K562 (cell line): ENCODE results near the gene ARID3C. TPM values are rescaled to one million over a fixed set of nuclear protein-coding genes. Genes with fewer than 3 reads are reported as not detected.

Experiments used
- CHD1 ChIP-seq: fragments of 200-600 bp; sonication (generic); IDR thresholded peaks from one replicate; pipeline ENCODE4 v1.6.1; 2012; ENCODE audit warnings: mild to moderate bottlenecking, moderate library complexity, low read length, inconsistent platforms
- FOS ChIP-seq: IDR thresholded peaks from 3 replicates; pipeline ENCODE4 v1.6.1; 2011; ENCODE audit not compliant: insufficient read length; ENCODE audit errors: extremely low read depth
- MTA3 ChIP-seq: fragments of 450-650 bp; formaldehyde crosslinking; IDR thresholded peaks from 2 replicates; pipeline ENCODE4 v1.6.1; 2017; ENCODE audit warnings: mild to moderate bottlenecking, borderline replicate concordance
- OTX1 ChIP-seq: fragments of 450-650 bp; formaldehyde crosslinking; IDR thresholded peaks from 2 replicates; pipeline ENCODE4 v1.4.0; 2022; ENCODE audit warnings: mild to moderate bottlenecking
- SRSF7 ChIP-seq: fragments of 200-400 bp; formaldehyde crosslinking; optimal IDR thresholded peaks from 2 replicates; pipeline ENCODE3; 2017; ENCODE audit warnings: mild to moderate bottlenecking, low read depth, low read length
- ZNF134 ChIP-seq: fragments of 250-450 bp; sonication (Bioruptor Pico); conservative IDR thresholded peaks from 2 replicates; pipeline ENCODE4 v1.4.0; 2020
- ZNF354B ChIP-seq: fragments of 250-450 bp; sonication (Bioruptor Pico); IDR thresholded peaks from 2 replicates; pipeline ENCODE4 v1.4.0; 2020
- ZNF57 ChIP-seq: fragments of 450-650 bp; formaldehyde crosslinking; IDR thresholded peaks from 2 replicates; pipeline ENCODE4 v1.4.0; 2020; ENCODE audit warnings: mild to moderate bottlenecking, moderate library complexity
- polyA plus RNA-seq, 8 experiments: library from polyadenylated mRNA; depleted of rRNA in 4 of 8; stranded (reverse) in 5 of 8; unstranded in 3 of 8; fragments of >200 nt; fragmentation: Nextera tagmentation in 2 of 8; fragmentation: Illumina TruSeq in 1 of 8; extraction: Ambion mirVana in 2 of 8; extraction: Trizol in 1 of 8; gene quantifications; 2 replicates each; pipeline versions ENCODE4 v1.2.1 to v1.2.3, GENCODE V29; 2011 to 2014; ENCODE audit warnings: inconsistent platforms in 1 of 8, missing spikeins in 1 of 8
- total RNA-seq, 7 experiments: library from RNA; depleted of rRNA in 6 of 7; stranded (reverse); fragments of >200 nt in 6 of 7; fragmentation: Illumina TruSeq in 2 of 7; extraction: Trizol in 2 of 7; gene quantifications; 2 replicates each; pipeline versions ENCODE4 v1.2.1 to v1.2.3, GENCODE V29; 2011 to 2021; ENCODE audit warnings: low replicate concordance in 1 of 7
- TF ChIP-seq, protein P1 (sequence below), 3 experiments: IDR thresholded peaks in 2 of 3; conservative IDR thresholded peaks in 1 of 3; 2 replicates each; pipeline ENCODE4 v1.5.1; 2011 to 2012; ENCODE audit warnings: low read length in 3 of 3, mild to moderate bottlenecking in 3 of 3, control low read depth in 2 of 3, improper control_type of control experiment in 1 of 3, inconsistent platforms in 1 of 3, low read depth in 1 of 3, mixed read lengths in 1 of 3, moderate library complexity in 1 of 3; ENCODE audit not compliant: insufficient read depth in 2 of 3
- TF ChIP-seq, protein P2 (sequence below): fragments of 450-650 bp; formaldehyde crosslinking; IDR thresholded peaks from 2 replicates; pipeline ENCODE4 v1.4.0; 2022; ENCODE audit warnings: missing genetic modification characterization
- TF ChIP-seq, protein P3 (sequence below), 3 experiments: fragments of 200-800 bp in 1 of 3; fragments of 250-450 bp in 1 of 3; fragments of 450-650 bp in 1 of 3; sonication (Bioruptor Pico) in 1 of 3; sonication (Bioruptor generic) in 1 of 3; formaldehyde crosslinking in 1 of 3; IDR thresholded peaks; 2 replicates each; pipeline versions ENCODE4 v1.6.1 to v1.8.0; 2016 to 2022; ENCODE audit warnings: mild to moderate bottlenecking in 2 of 3, missing genetic modification characterization in 2 of 3, missing compliant biosample characterization in 1 of 3, moderate library complexity in 1 of 3
- TF ChIP-seq, protein P4 (sequence below), 2 experiments: fragments of 450-650 bp; formaldehyde crosslinking in 1 of 2; IDR thresholded peaks; 2 replicates each; pipeline versions ENCODE4 v1.4.0 to v1.6.1; 2014 to 2020; ENCODE audit warnings: mild to moderate bottlenecking in 2 of 2, borderline replicate concordance in 1 of 2, low read depth in 1 of 2

ARID3C gene
- total and polyA plus RNA-seq, 9 of the 15 experiments (the other 6 are each of a cell fraction or from before 2014, with no cell fraction given) = not detected

DNA sequence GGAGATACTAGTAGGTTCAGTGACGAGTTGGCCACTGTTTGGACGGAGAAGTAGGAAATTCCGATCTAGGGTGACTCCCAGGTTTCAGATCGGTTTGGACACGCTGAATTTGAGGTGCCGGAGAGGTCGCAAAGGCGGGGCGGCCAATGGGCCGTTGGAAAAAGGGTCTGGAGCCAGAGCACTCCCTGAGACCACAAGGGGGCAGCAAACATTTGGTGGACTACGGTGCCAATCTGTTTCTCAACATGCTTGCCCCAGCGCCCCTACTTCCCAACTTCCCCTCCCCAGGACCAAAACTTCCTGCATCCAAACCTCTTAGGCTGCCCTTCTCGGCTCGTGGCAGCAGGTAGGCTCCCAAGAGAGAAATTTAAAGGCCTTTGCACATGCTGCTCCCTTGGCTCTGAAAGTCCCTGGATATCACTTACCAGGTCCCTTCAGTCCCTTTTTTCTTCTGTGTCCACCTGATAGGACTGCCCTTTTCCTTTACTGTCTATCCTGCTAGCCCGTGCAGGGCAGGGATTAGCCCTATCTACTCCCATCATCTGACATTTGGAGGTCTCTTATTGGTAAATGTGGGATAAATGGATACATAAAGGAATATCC lies 16.0 kb downstream of the ARID3C start (continued):
- TF ChIP-seq, protein P1, sequence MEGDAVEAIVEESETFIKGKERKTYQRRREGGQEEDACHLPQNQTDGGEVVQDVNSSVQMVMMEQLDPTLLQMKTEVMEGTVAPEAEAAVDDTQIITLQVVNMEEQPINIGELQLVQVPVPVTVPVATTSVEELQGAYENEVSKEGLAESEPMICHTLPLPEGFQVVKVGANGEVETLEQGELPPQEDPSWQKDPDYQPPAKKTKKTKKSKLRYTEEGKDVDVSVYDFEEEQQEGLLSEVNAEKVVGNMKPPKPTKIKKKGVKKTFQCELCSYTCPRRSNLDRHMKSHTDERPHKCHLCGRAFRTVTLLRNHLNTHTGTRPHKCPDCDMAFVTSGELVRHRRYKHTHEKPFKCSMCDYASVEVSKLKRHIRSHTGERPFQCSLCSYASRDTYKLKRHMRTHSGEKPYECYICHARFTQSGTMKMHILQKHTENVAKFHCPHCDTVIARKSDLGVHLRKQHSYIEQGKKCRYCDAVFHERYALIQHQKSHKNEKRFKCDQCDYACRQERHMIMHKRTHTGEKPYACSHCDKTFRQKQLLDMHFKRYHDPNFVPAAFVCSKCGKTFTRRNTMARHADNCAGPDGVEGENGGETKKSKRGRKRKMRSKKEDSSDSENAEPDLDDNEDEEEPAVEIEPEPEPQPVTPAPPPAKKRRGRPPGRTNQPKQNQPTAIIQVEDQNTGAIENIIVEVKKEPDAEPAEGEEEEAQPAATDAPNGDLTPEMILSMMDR (IDR thresholded peaks at IDR 0.05 in 2 of 3, conservative IDR thresholded peaks at IDR 0.05 in 1 of 3; ENCODE audit: insufficient read depth in 2 of 3, low read depth in 1 of 3, low read length in 3 of 3) = peak; percentile 70 to 75 (median 75)
- TF ChIP-seq, protein P2, sequence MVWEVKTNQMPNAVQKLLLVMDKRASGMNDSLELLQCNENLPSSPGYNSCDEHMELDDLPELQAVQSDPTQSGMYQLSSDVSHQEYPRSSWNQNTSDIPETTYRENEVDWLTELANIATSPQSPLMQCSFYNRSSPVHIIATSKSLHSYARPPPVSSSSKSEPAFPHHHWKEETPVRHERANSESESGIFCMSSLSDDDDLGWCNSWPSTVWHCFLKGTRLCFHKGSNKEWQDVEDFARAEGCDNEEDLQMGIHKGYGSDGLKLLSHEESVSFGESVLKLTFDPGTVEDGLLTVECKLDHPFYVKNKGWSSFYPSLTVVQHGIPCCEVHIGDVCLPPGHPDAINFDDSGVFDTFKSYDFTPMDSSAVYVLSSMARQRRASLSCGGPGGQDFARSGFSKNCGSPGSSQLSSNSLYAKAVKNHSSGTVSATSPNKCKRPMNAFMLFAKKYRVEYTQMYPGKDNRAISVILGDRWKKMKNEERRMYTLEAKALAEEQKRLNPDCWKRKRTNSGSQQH (CRISPR knock-in tag) = no peak
- no peak for TF ChIP-seq ZNF134 (CRISPR knock-in tag)
- TF ChIP-seq ZNF354B = no peak
- TF ChIP-seq OTX1 (CRISPR knock-in tag) = no peak
- TF ChIP-seq MTA3 = 0 out of 2 replicates have a peak, but pooled peaks have one; percentile 21
- no peak for TF ChIP-seq ZNF57
- TF ChIP-seq SRSF7 = no peak
- TF ChIP-seq, protein P3, sequence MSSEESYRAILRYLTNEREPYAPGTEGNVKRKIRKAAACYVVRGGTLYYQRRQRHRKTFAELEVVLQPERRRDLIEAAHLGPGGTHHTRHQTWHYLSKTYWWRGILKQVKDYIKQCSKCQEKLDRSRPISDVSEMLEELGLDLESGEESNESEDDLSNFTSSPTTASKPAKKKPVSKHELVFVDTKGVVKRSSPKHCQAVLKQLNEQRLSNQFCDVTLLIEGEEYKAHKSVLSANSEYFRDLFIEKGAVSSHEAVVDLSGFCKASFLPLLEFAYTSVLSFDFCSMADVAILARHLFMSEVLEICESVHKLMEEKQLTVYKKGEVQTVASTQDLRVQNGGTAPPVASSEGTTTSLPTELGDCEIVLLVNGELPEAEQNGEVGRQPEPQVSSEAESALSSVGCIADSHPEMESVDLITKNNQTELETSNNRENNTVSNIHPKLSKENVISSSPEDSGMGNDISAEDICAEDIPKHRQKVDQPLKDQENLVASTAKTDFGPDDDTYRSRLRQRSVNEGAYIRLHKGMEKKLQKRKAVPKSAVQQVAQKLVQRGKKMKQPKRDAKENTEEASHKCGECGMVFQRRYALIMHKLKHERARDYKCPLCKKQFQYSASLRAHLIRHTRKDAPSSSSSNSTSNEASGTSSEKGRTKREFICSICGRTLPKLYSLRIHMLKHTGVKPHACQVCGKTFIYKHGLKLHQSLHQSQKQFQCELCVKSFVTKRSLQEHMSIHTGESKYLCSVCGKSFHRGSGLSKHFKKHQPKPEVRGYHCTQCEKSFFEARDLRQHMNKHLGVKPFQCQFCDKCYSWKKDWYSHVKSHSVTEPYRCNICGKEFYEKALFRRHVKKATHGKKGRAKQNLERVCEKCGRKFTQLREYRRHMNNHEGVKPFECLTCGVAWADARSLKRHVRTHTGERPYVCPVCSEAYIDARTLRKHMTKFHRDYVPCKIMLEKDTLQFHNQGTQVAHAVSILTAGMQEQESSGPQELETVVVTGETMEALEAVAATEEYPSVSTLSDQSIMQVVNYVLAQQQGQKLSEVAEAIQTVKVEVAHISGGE (CRISPR knock-in tag; IDR thresholded peaks at IDR 0.05) = no peak
- TF ChIP-seq, protein P4, sequence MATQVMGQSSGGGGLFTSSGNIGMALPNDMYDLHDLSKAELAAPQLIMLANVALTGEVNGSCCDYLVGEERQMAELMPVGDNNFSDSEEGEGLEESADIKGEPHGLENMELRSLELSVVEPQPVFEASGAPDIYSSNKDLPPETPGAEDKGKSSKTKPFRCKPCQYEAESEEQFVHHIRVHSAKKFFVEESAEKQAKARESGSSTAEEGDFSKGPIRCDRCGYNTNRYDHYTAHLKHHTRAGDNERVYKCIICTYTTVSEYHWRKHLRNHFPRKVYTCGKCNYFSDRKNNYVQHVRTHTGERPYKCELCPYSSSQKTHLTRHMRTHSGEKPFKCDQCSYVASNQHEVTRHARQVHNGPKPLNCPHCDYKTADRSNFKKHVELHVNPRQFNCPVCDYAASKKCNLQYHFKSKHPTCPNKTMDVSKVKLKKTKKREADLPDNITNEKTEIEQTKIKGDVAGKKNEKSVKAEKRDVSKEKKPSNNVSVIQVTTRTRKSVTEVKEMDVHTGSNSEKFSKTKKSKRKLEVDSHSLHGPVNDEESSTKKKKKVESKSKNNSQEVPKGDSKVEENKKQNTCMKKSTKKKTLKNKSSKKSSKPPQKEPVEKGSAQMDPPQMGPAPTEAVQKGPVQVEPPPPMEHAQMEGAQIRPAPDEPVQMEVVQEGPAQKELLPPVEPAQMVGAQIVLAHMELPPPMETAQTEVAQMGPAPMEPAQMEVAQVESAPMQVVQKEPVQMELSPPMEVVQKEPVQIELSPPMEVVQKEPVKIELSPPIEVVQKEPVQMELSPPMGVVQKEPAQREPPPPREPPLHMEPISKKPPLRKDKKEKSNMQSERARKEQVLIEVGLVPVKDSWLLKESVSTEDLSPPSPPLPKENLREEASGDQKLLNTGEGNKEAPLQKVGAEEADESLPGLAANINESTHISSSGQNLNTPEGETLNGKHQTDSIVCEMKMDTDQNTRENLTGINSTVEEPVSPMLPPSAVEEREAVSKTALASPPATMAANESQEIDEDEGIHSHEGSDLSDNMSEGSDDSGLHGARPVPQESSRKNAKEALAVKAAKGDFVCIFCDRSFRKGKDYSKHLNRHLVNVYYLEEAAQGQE (IDR thresholded peaks at IDR 0.05; ENCODE audit: borderline replicate concordance) = peak; percentile 39; the same call in 1 of the 2 replicates
- TF ChIP-seq, protein P4 (CRISPR knock-in tag; IDR thresholded peaks at IDR 0.05; ENCODE audit: low read depth) = no peak
- TF ChIP-seq FOS = no peak
- no peak for TF ChIP-seq CHD1
